Stimulated activated CD8-positive, alpha-beta memory T cell treated with anti-CD3 and anti-CD28 coated beads, Interleukin-12 subunit alpha, Interleukin-12 subunit beta, amount 100 ng/mL, for 24 hours (primary cell): ENCODE results near the gene INO80C.

ENCODE experiments used
- DNase-seq: peaks from one replicate; pipeline ENCODE4 v3.0.0-alpha.2; 2020; ENCODE audit errors: extremely low read depth

The INO80C gene, protein sequence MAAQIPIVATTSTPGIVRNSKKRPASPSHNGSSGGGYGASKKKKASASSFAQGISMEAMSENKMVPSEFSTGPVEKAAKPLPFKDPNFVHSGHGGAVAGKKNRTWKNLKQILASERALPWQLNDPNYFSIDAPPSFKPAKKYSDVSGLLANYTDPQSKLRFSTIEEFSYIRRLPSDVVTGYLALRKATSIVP

GRCh38 chr18:35497370-35498197 lies at the start of gene INO80C:
INO80C (minus strand) TSS chr18:35497960; CDS start chr18:35497874, 86 bp downstream.
- peak; percentile 76 for DNase-seq

DNA sequence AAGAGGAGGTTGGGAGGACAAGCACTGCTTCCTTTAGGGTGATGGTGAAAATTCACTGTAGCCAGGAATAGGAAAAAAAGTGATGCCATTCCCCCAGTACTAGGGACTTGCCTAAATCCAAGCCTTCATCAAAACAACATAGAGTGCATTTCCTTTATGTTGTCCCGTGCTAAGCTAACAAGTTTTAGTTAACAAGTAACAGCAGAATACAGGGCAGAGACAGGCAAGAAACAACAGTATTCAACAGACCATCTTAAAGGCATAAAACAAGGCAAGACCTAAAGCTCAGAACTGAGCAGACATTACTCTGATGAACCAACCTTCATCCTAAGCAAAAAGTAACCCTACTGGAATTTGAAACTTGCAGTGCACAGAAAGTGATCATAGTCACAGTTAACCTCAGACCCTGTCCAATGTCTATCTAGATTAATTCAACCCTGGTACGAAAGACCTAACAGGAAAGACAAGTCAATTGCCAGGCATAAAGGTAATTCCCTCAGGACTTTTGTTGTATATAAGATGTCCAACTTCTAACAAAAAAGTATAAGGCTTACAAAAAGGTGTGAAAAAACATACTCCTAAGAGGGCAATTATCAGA lies 49.3 kb upstream of the INO80C start:
- no peak for DNase-seq

- DNase-seq, result no peak
These were observed 44.6 kb upstream of the INO80C start for GRCh38 chr18:35542356-35542755.

- no peak for DNase-seq
These were observed 37.5 kb upstream of the INO80C start for GRCh38 chr18:35535297-35535696.

GRCh38 chr18:35533916-35534405 lies 36.2 kb upstream of the INO80C start:
- DNase-seq, result no peak

- DNase-seq, result no peak
These were observed 31.1 kb upstream of the INO80C start for GRCh38 chr18:35528749-35529274.

DNA sequence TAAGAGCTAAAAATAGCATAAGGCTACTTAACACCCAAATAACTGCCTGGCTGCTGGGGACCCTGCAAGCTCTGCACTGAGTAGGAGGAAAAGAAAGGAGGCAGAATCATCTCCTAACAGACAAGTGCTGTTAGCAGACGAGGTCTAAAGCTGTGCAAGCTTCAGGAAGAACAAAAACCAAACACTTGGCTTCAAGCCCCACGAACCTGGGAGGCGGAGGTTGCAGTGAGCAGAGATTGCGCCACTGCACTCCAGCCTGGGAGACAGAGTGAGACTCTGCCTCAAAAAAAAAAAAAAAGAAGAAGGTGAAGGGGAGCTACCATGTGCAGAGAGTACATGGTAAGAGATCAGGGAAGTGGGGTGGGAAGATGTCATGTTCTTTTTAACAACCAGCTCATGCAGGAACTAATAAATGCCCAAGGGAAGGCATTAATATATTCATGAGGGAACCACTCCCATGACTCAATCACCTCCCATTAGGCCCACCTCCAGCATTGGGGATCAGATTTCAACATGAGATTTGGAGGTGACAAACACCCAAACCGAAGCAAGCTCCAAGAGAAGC lies 28.8 kb upstream of the INO80C start:
- no peak for DNase-seq

DNA sequence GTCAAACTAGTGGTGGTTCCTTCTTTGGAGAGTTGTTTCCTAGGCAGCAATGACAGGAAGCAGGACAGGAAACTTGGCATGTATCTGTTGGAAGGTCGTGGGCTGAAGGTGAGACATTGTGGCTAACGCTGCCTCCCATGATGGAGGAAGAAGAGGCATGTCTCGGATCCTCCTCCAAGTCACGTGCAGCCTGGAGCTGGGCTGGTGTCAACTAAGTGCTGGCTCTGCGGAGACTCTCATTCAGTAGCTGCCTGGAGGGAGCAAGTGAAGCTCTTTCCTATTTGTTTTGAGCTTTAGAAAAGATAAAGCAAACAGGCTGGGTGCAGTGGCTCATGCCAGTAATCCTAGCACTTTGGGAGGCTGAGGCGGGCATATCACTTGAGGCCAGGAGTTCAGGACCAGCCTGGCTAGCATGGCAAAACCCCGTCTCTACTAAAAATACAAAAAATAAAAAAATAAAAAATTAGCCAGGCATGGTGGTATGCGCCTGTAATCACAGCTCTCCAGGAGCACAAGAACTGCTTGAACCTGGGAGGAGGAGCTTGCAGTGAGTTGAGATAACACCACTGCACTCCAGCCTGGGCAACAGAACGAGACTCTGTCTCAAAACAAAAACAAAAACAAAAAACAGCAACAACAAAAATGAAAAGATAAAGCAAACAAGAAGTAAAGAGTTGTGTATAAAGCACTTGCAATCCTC lies 28.2 kb upstream of the INO80C start:
- no peak for DNase-seq

- DNase-seq, result no peak
These were observed 26.5 kb upstream of the INO80C start for GRCh38 chr18:35524226-35524625.

DNA sequence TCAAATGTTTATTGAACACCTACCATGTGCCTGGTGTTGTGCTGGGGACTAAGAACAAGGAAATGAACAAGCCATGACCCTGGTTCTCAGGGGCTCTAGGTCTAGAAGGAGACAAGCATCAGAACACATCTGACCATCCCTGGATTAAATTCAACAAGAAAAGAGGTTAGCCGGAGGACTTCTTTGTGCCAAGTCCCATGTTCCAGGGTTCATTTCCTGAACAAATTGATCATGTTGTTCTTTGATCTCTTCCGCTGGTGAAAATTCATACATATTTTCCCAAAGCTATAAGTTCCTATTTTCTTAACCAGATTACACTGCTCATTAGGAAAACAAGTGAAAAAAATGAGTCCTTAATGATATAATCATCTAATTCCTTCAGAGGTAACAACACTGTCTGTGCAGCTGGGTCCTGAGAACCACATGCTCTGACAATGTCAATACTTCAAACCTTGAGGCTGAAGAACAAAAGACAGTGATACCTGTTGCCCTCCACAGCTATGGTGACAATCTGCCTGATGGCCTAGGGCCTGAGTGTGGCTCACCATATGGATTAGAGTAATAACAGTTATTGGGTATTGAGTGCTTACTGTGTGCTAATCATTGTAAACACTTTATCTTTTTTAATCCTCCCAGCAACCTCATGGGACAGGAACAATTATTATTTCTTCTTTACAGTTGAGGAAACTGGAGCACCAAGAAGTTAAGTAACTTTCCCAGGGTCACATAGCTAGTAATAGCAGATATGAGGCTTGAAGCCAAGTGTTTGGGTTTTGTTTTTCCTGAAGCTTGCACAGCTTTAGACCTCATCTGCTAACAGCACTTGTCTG lies 24.6 kb upstream of the INO80C start:
- no peak for DNase-seq

DNA sequence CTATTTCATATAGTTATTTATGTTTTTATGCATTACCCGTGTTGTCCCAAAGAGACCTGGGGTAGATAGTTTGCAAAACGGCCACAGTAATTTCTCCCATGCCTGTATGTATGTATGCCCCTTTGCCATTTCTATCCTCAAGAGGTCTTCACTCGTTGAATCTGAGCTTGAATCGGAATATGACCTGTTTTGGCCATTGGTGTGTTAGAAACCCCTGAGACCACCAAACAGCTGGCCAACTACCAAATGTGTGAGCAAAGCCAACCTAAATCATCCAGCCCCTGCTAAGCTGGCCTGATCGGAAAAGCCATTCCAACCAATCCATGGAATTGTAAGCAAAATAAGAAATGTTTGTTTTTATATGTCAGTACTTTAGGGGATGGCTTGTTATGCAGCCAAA lies 23.4 kb upstream of the INO80C start:
- DNase-seq, result no peak

- DNase-seq, result no peak
These were observed 21.6 kb upstream of the INO80C start for GRCh38 chr18:35519148-35519899.

DNA sequence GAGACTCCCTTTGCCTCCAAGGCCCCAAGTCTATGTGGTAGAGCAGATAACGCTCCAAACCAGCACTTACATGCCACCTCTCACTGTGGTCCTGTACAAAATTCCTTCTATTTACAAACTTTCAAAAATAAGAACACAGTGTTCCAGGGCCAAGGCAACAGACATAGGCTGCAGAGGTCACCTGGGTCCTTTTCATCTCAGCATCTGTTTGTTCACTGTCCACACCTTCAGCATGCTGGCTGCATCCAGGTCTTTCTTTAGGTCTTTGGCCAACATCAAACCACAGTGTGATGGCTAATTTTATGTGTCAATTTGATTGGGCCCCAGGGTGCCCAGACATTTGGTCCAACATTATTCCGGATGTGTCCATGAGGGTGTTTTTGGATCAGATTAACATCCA lies 20.0 kb upstream of the INO80C start:
- DNase-seq, result no peak

GRCh38 chr18:35516789-35517188 lies 19.0 kb upstream of the INO80C start:
- DNase-seq, result no peak

- no peak for DNase-seq
These were observed 18.6 kb upstream of the INO80C start for GRCh38 chr18:35516351-35516750.

DNA sequence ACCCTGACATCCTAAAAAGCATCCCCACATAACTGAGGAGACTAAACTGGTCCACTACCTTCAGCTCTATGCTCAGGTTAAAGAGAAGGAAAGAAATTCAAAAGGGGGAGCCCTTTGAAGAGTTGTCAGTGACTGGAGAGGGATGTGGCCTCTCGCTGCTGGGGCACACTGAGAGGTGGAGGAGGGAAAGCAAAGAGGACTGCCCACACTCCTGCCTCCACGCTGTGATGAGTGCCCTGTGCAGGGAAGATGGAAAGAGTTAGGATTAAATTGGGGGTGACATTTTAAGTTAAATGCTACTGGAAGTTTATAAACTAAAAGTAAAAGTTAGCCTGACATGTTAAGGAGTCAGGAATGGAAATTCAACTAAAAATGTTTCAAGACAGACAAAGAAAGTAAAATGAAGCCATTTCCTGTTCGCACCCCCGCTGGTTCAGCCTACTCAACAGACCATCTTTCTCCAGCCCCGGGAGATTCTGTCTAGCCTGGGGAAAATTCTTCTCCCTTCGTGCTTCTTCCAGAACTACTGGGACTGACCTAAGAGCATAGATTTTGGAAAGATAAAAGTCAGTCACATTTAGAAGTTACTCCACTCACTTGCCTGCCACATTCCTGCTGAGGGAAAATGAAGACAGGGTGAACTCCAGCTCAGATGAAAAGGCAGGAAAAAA lies 17.8 kb upstream of the INO80C start:
- DNase-seq, result no peak

DNA sequence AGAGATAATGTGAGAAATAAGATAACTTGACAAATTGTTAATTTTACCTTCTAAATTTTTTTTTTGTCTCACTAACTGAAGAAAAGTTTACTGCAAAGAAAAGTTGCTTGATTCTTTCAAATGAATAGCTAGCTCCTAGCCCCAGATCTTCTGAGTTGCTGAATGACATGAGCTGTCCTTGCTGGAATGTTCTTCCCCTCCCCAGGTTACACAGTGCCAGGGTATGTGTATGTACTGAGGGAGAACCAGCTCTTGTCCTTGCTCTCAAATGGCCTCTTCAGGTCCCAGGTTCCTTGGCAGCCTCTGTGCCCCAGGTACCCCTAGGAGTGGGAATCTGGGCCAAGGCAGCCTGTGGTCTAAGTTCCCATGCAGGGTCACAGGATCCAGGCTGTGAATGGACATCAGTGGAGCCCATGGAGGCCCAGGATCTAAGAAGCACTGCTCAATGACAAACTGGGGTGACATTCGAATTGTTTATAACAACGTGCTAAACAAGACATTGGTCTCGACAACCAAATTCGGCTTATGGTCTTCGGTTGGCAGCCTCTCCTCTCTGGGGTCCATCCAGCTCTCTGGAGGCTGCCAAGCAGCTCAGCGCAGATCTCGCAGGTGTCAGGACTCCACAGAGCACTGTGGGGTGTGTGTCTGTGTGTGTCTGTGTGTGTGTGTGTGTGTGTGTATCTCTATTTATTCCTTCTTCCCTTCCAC lies 17.1 kb upstream of the INO80C start:
- no peak for DNase-seq

- no peak for DNase-seq
These were observed 16.5 kb upstream of the INO80C start for GRCh38 chr18:35514283-35514682.
